GM08714 (cell line): ENCODE results near the gene NPHS1.
"Not testable (repeated sequence)": the region's sequence is repeated elsewhere in the genome, so short reads cannot be mapped to it uniquely, and the experiment has no call there.

ENCODE experiments used
- H3K4me3 ChIP-seq: fragments of 200-500 bp; sonication (Bioruptor generic); 2 replicates; pipeline ENCODE4 v1.5.1; 2014; ENCODE audit warnings: mild to moderate bottlenecking, low read length, inconsistent platforms
- ZNF274 ChIP-seq: IDR thresholded peaks from 2 replicates; pipeline ENCODE4 v1.6.1; 2012; ENCODE audit warnings: mild to moderate bottlenecking, low read depth, low read length

Gene NPHS1

GRCh38 chr19:35847911-35848310 lies 4.4 kb downstream of the NPHS1 start:
- TF ChIP-seq ZNF274 = no peak
- no peak overlapping the region for H3K4me3 ChIP-seq

GRCh38 chr19:35846038-35846668 lies 6.2 kb downstream of the NPHS1 start:
- TF ChIP-seq ZNF274 = no peak
- H3K4me3 ChIP-seq = no peak overlapping the region

DNA sequence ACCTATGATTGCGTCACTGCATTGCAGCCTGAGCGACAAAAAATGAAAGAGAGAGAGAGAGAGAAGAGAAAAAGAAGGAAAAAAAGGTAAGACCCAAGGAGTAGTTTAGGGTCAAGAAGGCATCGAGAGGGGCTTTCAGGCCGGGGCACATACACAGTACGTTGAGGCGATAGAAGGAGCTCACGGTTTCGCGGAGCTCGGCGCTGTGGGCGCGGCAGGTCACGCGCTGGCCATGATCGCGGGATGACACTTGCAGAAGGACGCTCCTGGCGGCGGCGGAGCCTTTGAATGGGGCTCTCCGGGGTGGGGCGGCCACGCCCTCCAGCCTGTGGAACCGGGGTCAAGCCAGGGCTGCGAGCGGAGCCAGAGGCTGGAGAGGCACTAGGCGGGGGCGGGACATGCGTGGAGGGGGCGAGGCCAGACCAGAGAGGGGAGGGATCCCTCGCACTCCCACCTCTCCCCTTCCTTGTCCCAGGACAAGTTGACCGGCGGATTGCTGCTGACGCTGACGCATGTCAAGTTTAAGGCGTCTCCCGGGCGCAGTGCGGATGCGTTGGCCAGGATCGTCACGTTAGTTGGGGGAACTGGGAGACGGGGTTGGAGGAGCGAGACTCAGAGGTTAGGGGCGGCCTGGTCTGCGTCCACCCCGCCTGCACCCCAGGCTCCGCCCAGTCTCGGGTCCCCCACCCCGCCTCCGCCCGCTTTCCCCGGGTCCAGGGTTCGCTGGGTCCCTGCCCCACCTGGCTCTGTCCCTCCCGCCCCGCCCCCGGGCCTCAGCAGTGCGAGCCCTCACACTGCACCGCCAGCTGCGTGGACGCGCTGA lies 6.9 kb downstream of the NPHS1 start:
- no peak overlapping the region for H3K4me3 ChIP-seq
- TF ChIP-seq ZNF274 = no peak

- no peak overlapping the region for H3K4me3 ChIP-seq
- no peak for TF ChIP-seq ZNF274
Measured at GRCh38 chr19:35844482-35845214, 7.7 kb downstream of the NPHS1 start.

- H3K4me3 ChIP-seq = no peak overlapping the region
- no peak for TF ChIP-seq ZNF274
Measured at GRCh38 chr19:35843676-35844481, 8.4 kb downstream of the NPHS1 start.

DNA sequence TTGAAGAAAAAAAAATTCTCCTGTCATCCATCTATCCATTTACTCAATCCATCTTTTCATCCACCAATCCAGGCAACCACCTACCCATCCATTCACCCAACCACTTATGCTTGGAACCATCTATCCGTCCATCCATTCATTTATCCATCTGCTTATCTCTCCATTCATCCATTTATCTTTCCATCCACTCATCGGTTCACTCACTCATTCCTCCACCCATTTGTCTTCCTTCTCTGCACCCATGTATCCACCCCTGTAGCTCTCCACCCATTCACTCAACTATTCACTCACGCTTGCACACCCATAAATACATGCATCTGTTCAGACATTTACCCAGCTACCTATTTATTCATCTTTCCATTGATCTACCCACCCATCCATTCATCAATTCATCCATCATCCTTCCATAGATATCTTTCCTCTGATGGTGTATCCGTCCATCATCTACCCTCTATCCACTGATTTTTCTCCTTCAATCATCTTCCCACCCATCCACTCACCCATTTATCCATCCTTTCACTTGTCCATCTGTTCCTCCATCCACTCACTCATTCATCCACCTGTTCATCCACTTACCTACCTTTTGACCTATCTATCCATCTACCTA lies 9.5 kb downstream of the NPHS1 start:
- H3K4me3 ChIP-seq = no peak overlapping the region
- TF ChIP-seq ZNF274 = no peak

GRCh38 chr19:35841961-35842595 lies 10.2 kb downstream of the NPHS1 start:
- TF ChIP-seq ZNF274 = no peak
- H3K4me3 ChIP-seq = no peak overlapping the region

GRCh38 chr19:35836096-35836495 lies 16.2 kb downstream of the NPHS1 start:
- not testable (repeated sequence) for H3K4me3 ChIP-seq

DNA sequence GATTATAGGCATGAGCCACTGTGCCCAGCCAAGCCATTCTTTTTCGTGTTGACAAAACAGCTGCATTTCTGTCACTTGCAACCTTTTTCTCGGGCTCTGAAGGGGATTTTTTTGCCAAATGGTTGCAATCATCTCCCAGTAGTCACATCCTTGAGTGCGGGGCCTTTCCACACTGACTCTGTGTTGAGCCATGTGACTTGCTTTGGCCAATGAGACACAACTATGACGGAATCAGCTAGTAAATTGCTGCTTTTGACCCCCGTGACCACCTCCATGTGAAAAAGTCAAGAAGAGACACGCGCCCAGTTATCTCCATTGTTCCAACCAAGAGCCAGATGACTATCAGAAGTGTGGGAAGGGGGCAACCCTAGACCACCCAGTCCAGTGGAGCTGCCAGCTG lies 18.3 kb downstream of the NPHS1 start:
- no peak for TF ChIP-seq ZNF274
- H3K4me3 ChIP-seq = no peak overlapping the region

DNA sequence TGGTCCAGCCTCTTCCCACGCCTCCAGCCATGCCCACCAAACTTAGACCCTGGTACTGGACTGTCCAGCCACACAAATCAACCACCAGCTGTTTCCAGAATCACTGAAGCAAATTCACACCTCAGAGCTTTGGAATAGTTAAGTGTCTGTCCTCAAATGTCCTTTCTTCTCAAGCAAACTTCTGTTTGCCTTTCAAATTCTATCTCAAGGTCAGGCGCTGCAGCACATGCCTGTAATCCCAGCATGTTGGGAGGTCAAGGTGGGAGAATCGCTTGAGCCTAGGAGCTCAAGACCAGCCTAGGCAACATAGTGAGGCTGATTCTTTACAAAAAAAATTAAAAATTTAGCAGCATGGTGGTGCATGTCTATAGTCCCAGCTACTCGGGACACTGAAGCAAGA lies 20.2 kb downstream of the NPHS1 start:
- H3K4me3 ChIP-seq = no peak overlapping the region

GRCh38 chr19:35830986-35831385 lies 21.3 kb downstream of the NPHS1 start:
- no peak for TF ChIP-seq ZNF274
- H3K4me3 ChIP-seq = no peak overlapping the region

More for the DNA sequence above, 20.2 kb downstream of the NPHS1 start:
- no peak for TF ChIP-seq ZNF274

- TF ChIP-seq ZNF274 = no peak
- no peak overlapping the region for H3K4me3 ChIP-seq
Measured at GRCh38 chr19:35828692-35829301, 23.5 kb downstream of the NPHS1 start.

- TF ChIP-seq ZNF274 = no peak
- H3K4me3 ChIP-seq = no peak overlapping the region
Measured at GRCh38 chr19:35824150-35824549, 28.2 kb downstream of the NPHS1 start.

DNA sequence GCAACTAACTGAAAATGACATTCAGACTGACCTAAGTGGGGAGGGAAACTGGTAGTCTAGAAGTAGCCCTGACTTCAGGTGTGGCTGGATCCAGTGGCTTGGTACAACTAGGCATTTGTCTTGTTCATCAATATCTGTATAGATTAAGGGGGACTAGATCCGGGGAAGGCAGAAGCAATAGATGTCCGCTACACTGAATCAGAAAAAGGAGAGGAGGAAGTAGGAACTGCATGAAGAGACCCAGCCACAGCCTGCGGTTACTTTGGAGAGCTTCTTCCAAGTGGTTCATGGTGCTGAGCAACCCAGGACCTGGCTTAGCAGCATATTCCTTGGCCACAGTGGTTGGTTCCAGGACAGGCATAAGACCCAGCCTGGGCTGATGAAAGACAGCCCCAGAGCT lies 29.7 kb downstream of the NPHS1 start:
- no peak overlapping the region for H3K4me3 ChIP-seq
- TF ChIP-seq ZNF274 = no peak
